Heart right ventricle (tissue), 16 donors: Measurements from ENCODE around the gene RUNX1. TPM values are rescaled to one million over a fixed set of nuclear protein-coding genes. Genes with fewer than 3 reads are reported as not detected.
A peak's percentile ranks its signal among the peaks of the same experiment; 100 is the strongest.

Source experiments
- ATAC-seq, 8 donors: fragments of 200-7000 bp; cut with Tn5 transposase; one replicate each; pipeline ENCODE4 v1.9.1; 2020; ENCODE audit warnings: mild to moderate bottlenecking in 8 of 8, moderate library complexity in 8 of 8, moderate number of reproducible peaks in 1 of 8
- DNase-seq, 2 donors: peaks; one replicate each; pipeline ENCODE4 v3.0.0-alpha.2; 2020
- H3K27ac ChIP-seq, 10 donors: fragments of 200-600 bp; sonication (generic) in 2 of 10; one replicate each; pipeline versions ENCODE4 v1.5.0 to v1.8.0; 2020 to 2022; ENCODE audit warnings: mild to moderate bottlenecking in 3 of 10
- H3K27me3 ChIP-seq, 7 donors: fragments of 200-600 bp; one replicate each; pipeline ENCODE4 v1.8.0; 2021 to 2022; ENCODE audit warnings: mild to moderate bottlenecking in 2 of 7
- H3K36me3 ChIP-seq, 9 donors: fragments of 200-600 bp; sonication (generic) in 1 of 9; one replicate each; pipeline versions ENCODE4 v1.5.0 to v1.8.0; 2020 to 2022; ENCODE audit warnings: mild to moderate bottlenecking in 2 of 9
- H3K4me1 ChIP-seq, 9 donors: fragments of 200-600 bp; sonication (generic) in 1 of 9; one replicate each; pipeline versions ENCODE4 v1.5.0 to v1.8.0; 2020 to 2022; ENCODE audit warnings: mild to moderate bottlenecking in 4 of 9
- H3K4me3 ChIP-seq, 10 donors: fragments of 200-600 bp; sonication (generic) in 2 of 10; one replicate each; pipeline versions ENCODE4 v1.5.0 to v1.8.0; 2020 to 2022; ENCODE audit warnings: mild to moderate bottlenecking in 7 of 10, moderate library complexity in 2 of 10
- H3K9me3 ChIP-seq, 11 donors: fragments of 200-600 bp in 10 of 11; sonication (generic) in 2 of 11; one replicate each; pipeline versions ENCODE4 v1.5.0 to v1.8.0; 2013 to 2022; ENCODE audit warnings: mild to moderate bottlenecking in 2 of 11, control low read depth in 1 of 11, moderate library complexity in 1 of 11
- CTCF ChIP-seq, 9 donors: fragments of 200-600 bp; sonication (generic) in 2 of 9; IDR thresholded peaks; one replicate each; pipeline versions ENCODE4 v1.5.0 to v1.8.0; 2021 to 2022; ENCODE audit warnings: antibody characterized with exemption in 9 of 9, mild to moderate bottlenecking in 5 of 9, moderate library complexity in 1 of 9
- WGBS, 2 donors: extraction: QIAGEN DNeasy Blood & Tissue Kit; methylation state at CpG; one replicate each; pipeline ENCODE4 v1.1.7; 2013; ENCODE audit warnings: inconsistent platforms in 1 of 2; 5-methylcytosine and 5-hydroxymethylcytosine counted together
- intact Hi-C, 10 donors: fragments of 100-400 bp; cut with DNase I; formaldehyde crosslinking; loops; one replicate each; pipeline versions ENCODE4 v1.11.1 to v1.14.2; 2022
- polyA plus RNA-seq, 2 donors: library from polyadenylated mRNA; stranded (reverse); fragments of 200-250 nt; gene quantifications; one replicate each; pipeline ENCODE4 v1.2.3, GENCODE V29; 2013
- total RNA-seq, 10 donors: library from RNA; stranded (reverse); fragmentation: NEBNext Ultra II Directional in 3 of 10; extraction: Animal tissue kit (Norgen Biotek cat#: 25700) in 3 of 10; gene quantifications; one replicate each; pipeline versions ENCODE4 v1.2.1 to v1.2.4, GENCODE V29; 2021 to 2023
- donor health status: Arrhythmogenic right ventricular cardiomyopathy.
- donor health status: ischemic (EF 13 %, LVEDD 7.1; RV severe dilation, severe dysfunction).
- donor health status: healthy with polysubstance abuse.
- donor health status: DM: no; HTN: yes; CAD: no.
- donor health status: DM: no; HTN: no; CAD: no.
- donor health status: ischemic (EF 25% LVEDD 6.9; RV normal size, moderate dysfunction).
- donor health status: ischemic (EF 25% LVEDD 5.7; RV mildly dilated, moderate dysfunction).
- donor health status: healthy.
- donor health status: DM: yes; HTN: yes; CAD: no.
- donor health status: Ischemic cardiomyopathy.
- donor health status: ischemic (EF 35%, LVEDD 5.7; RV mildly dilated, moderate dysfunction).
- donor health status: nonischemic (EF 11% LVEDD 7.7; RV severe dilation, severe dysfunction).
- donor health status: DM: yes; HTN: yes; CAD: no.
- donor health status: PGD.
- donor health status: ischemic (EF 29% LVEDD 5.4; RV normal size, mild dysfunction).
- donor health status: nonischemic (EF 23%, LVEDD 6.1; RV moderate dilation, normal function).

Gene RUNX1
- total and polyA plus RNA-seq, 12 donors, result 0.88 to 29.3 (median 3.5) TPM

- TF ChIP-seq CTCF (IDR thresholded peaks at IDR 0.05), result no peak
These were observed 41.8 kb downstream of the RUNX1 start for GRCh38 chr21:35007348-35007747.

GRCh38 chr21:35006771-35007170 is 42.3 kb downstream of the RUNX1 start:
- WGBS, 2 donors, result 82% methylated on average over 3 of the region's 3 CpGs
- ATAC-seq (no peak), DNase-seq (no peak)
- H3K27me3 ChIP-seq, result peaks cover 0 to 16% (median 5%) of the 10 kb centered on the region in 7 donors
- no peaks in the 10 kb centered on the region for H3K9me3 ChIP-seq
- H3K27ac ChIP-seq, result peak overlapping the region in 1 of 10 donors; percentile 49
- H3K36me3 ChIP-seq, result no peaks in the 10 kb centered on the region
- H3K4me3 ChIP-seq, result no peak overlapping the region
- no peak for TF ChIP-seq CTCF (IDR thresholded peaks at IDR 0.05)
- intact Hi-C loops, result no loop called here
- peaks cover 0 to 16% (median 0%) of the 10 kb centered on the region in 9 donors for H3K4me1 ChIP-seq

More at GRCh38 chr21:35007348-35007747, 41.8 kb downstream of the RUNX1 start:
- Histone ChIP-seq H3K9me3 (no peaks in the 10 kb centered on the region), H3K4me3 (no peak overlapping the region), H3K27ac (no peak overlapping the region), H3K27me3 (peaks cover 0 to 16% (median 5%) of the 10 kb centered on the region in 7 donors), H3K4me1 (peaks cover 0 to 19% (median 0%) of the 10 kb centered on the region in 9 donors), H3K36me3 (no peaks in the 10 kb centered on the region)
- intact Hi-C loops, result no loop called here
- WGBS, 2 donors, result 75 to 76% methylated on average over 4 of the region's 4 CpGs
- no peak for DNase-seq
- no peak for ATAC-seq

- no peaks in the 10 kb centered on the region for H3K9me3 ChIP-seq
- DNase-seq (no peak), ATAC-seq (no peak)
- no peaks in the 10 kb centered on the region for H3K36me3 ChIP-seq
- no peak for TF ChIP-seq CTCF (IDR thresholded peaks at IDR 0.05)
- 87 to 91% methylated on average over 3 of the region's 3 CpGs for WGBS, 2 donors
- H3K27ac ChIP-seq, result peak overlapping the region in 1 of 10 donors; percentile 49
- H3K4me1 ChIP-seq, result peaks cover 0 to 16% (median 0%) of the 10 kb centered on the region in 9 donors
- intact Hi-C loops, result no loop called here
- peaks cover 0 to 14% (median 4%) of the 10 kb centered on the region in 7 donors for H3K27me3 ChIP-seq
- no peak overlapping the region for H3K4me3 ChIP-seq
These were observed 42.9 kb downstream of the RUNX1 start for GRCh38 chr21:35006248-35006647.

GRCh38 chr21:35005560-35006224 is 43.4 kb downstream of the RUNX1 start:
- Histone ChIP-seq H3K4me3 (no peak overlapping the region), H3K36me3 (no peaks in the 10 kb centered on the region), H3K27me3 (peaks cover 0 to 9% (median 0%) of the 10 kb centered on the region in 7 donors), H3K27ac (peak overlapping the region in 1 of 10 donors; percentile 49), H3K4me1 (peaks cover 0 to 16% (median 0%) of the 10 kb centered on the region in 9 donors), H3K9me3 (no peaks in the 10 kb centered on the region)
- WGBS, 2 donors, result 70 to 73% methylated on average over 6 of the region's 6 CpGs
- no peak for TF ChIP-seq CTCF (IDR thresholded peaks at IDR 0.05)
- intact Hi-C loops, result no loop called here
- ATAC-seq, result peak in 3 of 8 donors; percentile 55 to 76 (median 61)
- DNase-seq, result peak in 1 of 2 donors; percentile 32
